SK-N-SH (cell line): Measurements from ENCODE around the gene TRIM47.

Source experiments
- CTCF ChIP-seq: fragments of 200-600 bp; sonication (generic); IDR thresholded peaks from 2 replicates; pipeline ENCODE4 v1.6.1; 2017; ENCODE audit warnings: antibody characterized with exemption, mild to moderate bottlenecking, moderate library complexity
- FOSL2 ChIP-seq: IDR thresholded peaks from 2 replicates; pipeline ENCODE4 v1.4.0; 2012; ENCODE audit warnings: low read depth, mild to moderate bottlenecking, moderate library complexity, borderline replicate concordance
- RCOR1 ChIP-seq: fragments of 150-350 bp; IDR thresholded peaks from 2 replicates; pipeline ENCODE4 v1.6.1; 2017; ENCODE audit warnings: antibody characterized with exemption, low read length
- YY1 ChIP-seq: IDR thresholded peaks from 2 replicates; pipeline ENCODE4 v1.4.0; 2012; ENCODE audit warnings: low read depth, mild to moderate bottlenecking

- TF ChIP-seq FOSL2 (no peak), CTCF (no peak), YY1 (no peak), RCOR1 (no peak)
Observed at GRCh38 chr17:75831032-75831571, 47.3 kb downstream of the TRIM47 start.
